Nephron (organoid): ENCODE results near the gene NCKAP1.
"Not testable (repeated sequence)": the region's sequence is repeated elsewhere in the genome, so short reads cannot be mapped to it uniquely, and the experiment has no call there.

ENCODE experiments used
- H3K27ac Mint-ChIP-seq, 3 experiments: 2 replicates each; pipeline ENCODE4 v1.8.0; 2020; ENCODE audit warnings: mixed read lengths in 3 of 3, mild to moderate bottlenecking in 2 of 3, moderate library complexity in 1 of 3
- H3K27me3 Mint-ChIP-seq: 2 replicates; pipeline ENCODE4 v1.8.0; 2021; ENCODE audit warnings: low read depth, mild to moderate bottlenecking, moderate library complexity, mixed read lengths
- H3K36me3 Mint-ChIP-seq: 2 replicates; pipeline ENCODE4 v1.8.0; 2020; ENCODE audit warnings: low read depth, mixed read lengths
- H3K4me1 Mint-ChIP-seq: 2 replicates; pipeline ENCODE4 v1.8.0; 2020; ENCODE audit warnings: mixed read lengths
- H3K4me3 Mint-ChIP-seq, 3 experiments: 2 replicates each; pipeline ENCODE4 v1.8.0; 2020; ENCODE audit warnings: mild to moderate bottlenecking in 3 of 3, mixed read lengths in 3 of 3, moderate library complexity in 2 of 3
- H3K9me3 Mint-ChIP-seq: 2 replicates; pipeline ENCODE4 v1.8.0; 2020; ENCODE audit warnings: mixed read lengths
- TF ChIP-seq, protein P1 (sequence below), 3 experiments: fragments of 200-600 bp; sonication (generic); IDR thresholded peaks; one replicate each; pipeline ENCODE4 v1.5.0; 2021; ENCODE audit warnings: antibody characterized with exemption in 3 of 3; ENCODE audit not compliant: unreplicated experiment in 3 of 3

NCKAP1 gene

DNA sequence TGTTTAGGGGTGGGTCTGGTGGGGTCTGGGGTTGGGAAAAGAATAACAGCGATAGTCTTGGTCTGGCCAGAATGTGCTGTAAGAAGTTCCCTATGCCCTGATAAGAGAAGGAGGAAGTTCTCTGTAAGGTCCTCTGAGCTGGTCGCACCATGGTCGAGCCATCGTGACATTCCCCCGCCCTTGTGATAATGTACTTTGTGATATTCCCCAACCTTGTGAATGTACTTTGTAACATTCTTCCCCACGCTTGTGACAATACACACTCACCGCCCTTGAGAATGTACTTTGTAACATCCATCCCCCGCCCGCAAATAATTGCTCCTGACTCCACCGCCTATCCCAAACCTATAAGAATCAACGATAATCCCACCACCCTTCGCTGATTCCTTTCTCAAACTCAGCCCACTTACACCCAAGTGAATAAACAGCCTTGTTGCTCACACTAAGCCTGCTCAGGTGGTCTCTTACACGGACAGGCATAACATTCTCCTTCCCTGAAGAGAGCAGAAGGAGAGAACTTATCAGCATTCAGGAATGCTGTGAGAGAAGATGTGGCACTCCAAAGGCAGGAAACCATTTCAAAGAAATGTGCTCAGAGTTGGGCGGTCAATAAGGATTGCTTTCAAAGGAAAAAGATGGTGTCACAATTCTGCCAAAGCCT is 22.4 kb upstream of the NCKAP1 start:
- Mint-ChIP-seq H3K36me3 (no peaks in the 10 kb centered on the region), H3K4me3 (no peak overlapping the region), H3K4me1 (no peaks in the 10 kb centered on the region), H3K27ac (no peak overlapping the region), H3K27me3 (no peaks in the 10 kb centered on the region), H3K9me3 (no peaks in the 10 kb centered on the region)
- TF ChIP-seq, protein P1, sequence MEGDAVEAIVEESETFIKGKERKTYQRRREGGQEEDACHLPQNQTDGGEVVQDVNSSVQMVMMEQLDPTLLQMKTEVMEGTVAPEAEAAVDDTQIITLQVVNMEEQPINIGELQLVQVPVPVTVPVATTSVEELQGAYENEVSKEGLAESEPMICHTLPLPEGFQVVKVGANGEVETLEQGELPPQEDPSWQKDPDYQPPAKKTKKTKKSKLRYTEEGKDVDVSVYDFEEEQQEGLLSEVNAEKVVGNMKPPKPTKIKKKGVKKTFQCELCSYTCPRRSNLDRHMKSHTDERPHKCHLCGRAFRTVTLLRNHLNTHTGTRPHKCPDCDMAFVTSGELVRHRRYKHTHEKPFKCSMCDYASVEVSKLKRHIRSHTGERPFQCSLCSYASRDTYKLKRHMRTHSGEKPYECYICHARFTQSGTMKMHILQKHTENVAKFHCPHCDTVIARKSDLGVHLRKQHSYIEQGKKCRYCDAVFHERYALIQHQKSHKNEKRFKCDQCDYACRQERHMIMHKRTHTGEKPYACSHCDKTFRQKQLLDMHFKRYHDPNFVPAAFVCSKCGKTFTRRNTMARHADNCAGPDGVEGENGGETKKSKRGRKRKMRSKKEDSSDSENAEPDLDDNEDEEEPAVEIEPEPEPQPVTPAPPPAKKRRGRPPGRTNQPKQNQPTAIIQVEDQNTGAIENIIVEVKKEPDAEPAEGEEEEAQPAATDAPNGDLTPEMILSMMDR (IDR thresholded peaks at IDR 0.05; ENCODE audit: unreplicated experiment in 3 of 3), result no peak

DNA sequence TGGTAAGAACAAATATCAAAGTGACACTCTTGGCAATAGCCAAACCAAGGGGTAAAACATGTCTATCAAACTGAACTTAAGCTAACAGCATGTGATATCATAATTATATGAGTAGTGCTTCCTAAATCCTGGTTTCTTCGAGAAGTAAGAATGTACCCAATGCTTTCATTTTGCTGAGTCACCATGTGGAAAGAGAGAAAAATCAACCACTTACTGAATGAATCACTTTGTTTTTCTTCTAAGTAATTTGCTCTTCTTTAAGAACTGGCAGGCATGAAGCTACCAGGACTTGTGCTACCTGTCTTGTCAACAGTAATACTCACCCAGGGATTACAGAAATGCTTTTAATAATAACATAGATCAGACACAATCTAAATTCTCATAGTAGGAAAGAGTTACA is 21.3 kb upstream of the NCKAP1 start:
- Mint-ChIP-seq H3K36me3 (no peaks in the 10 kb centered on the region), H3K9me3 (no peaks in the 10 kb centered on the region), H3K4me1 (no peaks in the 10 kb centered on the region), H3K27ac (no peak overlapping the region), H3K4me3 (no peak overlapping the region), H3K27me3 (no peaks in the 10 kb centered on the region)
- TF ChIP-seq, protein P1 (IDR thresholded peaks at IDR 0.05; ENCODE audit: unreplicated experiment in 3 of 3), result no peak

DNA sequence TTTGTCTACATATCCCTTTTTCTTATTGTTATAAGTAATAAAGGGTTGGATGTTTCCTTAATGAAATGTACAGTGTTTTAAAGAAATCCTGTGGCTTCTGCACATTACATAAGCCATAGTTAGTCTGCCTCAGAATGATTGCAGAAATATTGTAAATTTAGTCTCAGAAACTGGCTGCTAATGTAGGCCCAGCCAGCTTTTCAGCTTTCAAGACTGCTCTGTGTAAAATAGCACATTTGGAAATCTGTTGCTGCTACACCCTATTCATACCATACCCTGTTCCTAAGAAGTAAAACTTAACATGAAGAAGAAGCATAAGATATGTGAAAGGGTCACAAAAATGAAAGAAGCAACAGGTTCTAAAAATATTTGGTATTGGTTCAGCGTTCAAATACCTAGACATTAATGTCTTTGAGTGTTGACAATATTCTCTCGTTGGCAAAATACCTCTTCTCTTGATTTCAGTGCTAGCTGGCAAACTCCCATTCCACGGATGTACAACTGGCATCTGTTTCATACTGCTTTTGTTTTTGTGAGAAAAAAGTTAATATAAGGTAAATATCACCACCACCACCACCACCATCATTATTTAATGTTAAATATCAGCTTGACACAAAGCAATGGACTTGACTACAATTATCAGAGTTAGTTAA is 19.2 kb upstream of the NCKAP1 start:
- H3K4me3 Mint-ChIP-seq, result no peak overlapping the region
- TF ChIP-seq, protein P1 (IDR thresholded peaks at IDR 0.05; ENCODE audit: unreplicated experiment in 3 of 3), result no peak
- no peaks in the 10 kb centered on the region for H3K27me3 Mint-ChIP-seq
- H3K9me3 Mint-ChIP-seq, result peaks cover 2% of the 10 kb centered on the region
- no peaks in the 10 kb centered on the region for H3K4me1 Mint-ChIP-seq
- H3K36me3 Mint-ChIP-seq, result no peaks in the 10 kb centered on the region
- peak overlapping the region in 1 of 3 experiments; percentile 45 for H3K27ac Mint-ChIP-seq

DNA sequence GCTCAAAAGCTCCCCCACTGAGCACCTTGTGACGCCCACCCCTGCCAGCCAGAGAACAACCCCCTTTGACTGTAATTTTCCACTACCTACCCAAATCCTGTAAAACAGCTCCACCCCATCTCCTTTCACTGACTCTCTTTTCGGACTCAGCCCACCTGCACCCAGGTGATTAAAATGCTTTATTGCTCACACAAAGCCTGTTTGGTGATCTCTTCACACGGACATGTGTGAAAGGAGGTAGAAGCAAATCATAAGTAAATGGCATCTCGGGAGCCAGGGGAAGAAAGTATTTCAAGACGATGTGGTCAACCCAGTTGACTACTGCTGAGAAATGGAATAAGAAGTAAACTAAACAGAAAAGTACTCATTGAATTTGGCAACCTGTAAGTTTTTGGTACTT is 11.2 kb upstream of the NCKAP1 start:
- H3K4me3 Mint-ChIP-seq, result no peak overlapping the region
- no peaks in the 10 kb centered on the region for H3K36me3 Mint-ChIP-seq
- no peaks in the 10 kb centered on the region for H3K27me3 Mint-ChIP-seq
- no peaks in the 10 kb centered on the region for H3K4me1 Mint-ChIP-seq
- no peak overlapping the region for H3K27ac Mint-ChIP-seq
- TF ChIP-seq, protein P1 (IDR thresholded peaks at IDR 0.05; ENCODE audit: unreplicated experiment in 3 of 3), result no peak
- H3K9me3 Mint-ChIP-seq, result peaks cover 2% of the 10 kb centered on the region

DNA sequence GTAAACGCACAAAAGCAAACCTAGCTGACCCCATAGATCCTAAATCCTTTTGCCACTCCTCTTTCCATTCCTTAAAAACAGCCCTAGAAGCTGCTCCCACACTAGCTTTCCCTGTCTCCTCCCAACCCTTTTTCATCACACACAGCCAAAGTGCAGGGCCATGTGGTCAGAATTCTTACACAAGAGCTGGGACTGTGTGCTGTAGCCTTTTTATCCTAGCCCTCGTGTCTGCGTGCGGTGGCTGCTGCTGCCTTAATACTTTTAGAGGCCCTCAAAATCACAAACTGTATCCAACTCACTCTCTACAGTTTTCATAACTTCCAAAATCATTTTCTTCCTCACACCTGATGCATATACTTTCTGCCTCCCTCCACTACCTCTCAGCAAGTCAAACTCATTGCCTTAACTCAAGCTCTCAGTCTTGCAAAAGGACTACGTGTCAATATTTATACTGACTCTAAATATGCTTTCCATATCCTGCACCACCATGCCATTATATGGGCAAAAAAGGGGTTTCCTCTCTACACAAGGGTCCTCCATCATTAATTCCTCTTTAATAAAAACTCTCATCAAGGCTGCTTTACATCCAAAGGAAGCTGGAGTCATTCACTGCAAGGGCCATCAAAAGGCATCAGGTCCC is 9.3 kb upstream of the NCKAP1 start:
- H3K36me3 Mint-ChIP-seq, H3K9me3 Mint-ChIP-seq, H3K4me1 Mint-ChIP-seq, H3K27me3 Mint-ChIP-seq, H3K27ac Mint-ChIP-seq, H3K4me3 Mint-ChIP-seq: not testable (repeated sequence)

DNA sequence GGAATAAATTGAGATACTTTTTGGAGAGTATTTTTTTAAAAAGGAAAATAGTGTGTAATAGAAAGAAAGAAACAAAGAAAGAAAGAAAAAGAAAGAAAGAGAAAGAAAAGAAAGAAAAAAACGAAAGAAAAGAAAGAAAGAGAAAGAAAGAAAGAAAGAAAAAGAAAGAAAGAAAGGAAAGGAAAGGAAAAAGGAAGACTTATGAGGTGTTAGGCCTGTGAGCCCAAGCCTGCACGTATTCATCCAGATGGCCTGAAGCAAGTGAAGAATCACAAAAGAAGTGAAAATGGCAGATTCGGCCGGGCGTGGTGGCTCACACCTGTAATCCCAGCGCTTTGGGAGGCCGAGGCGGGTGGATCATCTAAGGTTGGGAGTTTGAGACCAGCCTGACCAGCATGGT is 5.3 kb upstream of the NCKAP1 start:
- H3K4me1 Mint-ChIP-seq, H3K4me3 Mint-ChIP-seq, H3K27me3 Mint-ChIP-seq, H3K9me3 Mint-ChIP-seq, H3K27ac Mint-ChIP-seq, H3K36me3 Mint-ChIP-seq: not testable (repeated sequence)

DNA sequence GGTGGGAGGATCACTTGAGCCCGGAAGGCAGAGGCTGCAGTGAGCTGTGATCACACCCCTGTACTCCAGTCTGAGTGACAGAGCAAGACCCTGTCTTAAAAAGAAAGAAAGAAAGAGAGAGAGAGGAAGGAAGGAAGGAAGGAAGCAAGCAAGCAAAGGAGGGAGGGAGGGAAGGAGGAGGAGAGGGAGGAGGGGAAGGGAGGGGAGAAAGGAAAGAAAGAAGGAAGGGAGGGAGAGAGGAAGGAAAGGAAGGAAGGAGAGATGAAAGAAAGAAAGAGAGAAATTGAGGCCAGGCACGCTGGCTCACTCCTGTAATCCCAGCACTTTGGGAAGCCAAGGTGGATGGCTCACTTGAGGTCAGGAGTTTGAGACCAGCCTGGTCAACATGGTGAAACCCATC is 2.3 kb upstream of the NCKAP1 start:
- Mint-ChIP-seq H3K4me1 (peaks cover 21% of the 10 kb centered on the region), H3K36me3 (no peaks in the 10 kb centered on the region), H3K4me3 (no peak overlapping the region), H3K9me3 (no peaks in the 10 kb centered on the region), H3K27me3 (peaks cover 4% of the 10 kb centered on the region), H3K27ac (no peak overlapping the region)
- TF ChIP-seq, protein P1 (IDR thresholded peaks at IDR 0.05; ENCODE audit: unreplicated experiment in 3 of 3), result no peak
